ENCODE measurements around the gene DNLZ. TPM values are rescaled to one million over a fixed set of nuclear protein-coding genes. Genes with fewer than 3 reads are reported as not detected.

DNLZ gene
- total and polyA plus RNA-seq, 8 donors: 10.1 to 26.8 (median 15.1) TPM

- ATAC-seq (peak; percentile 95 to 98 (median 96)), DNase-seq (peak; percentile 75 to 97 (median 91)), FAIRE-seq (no peak)
- WGBS, 2 donors: 4 to 5% methylated on average over 58 to 71 of the region's 71 CpGs
- peaks cover 0 to 14% (median 8%) of the 10 kb centered on the region in 3 donors for H3K36me3 ChIP-seq
- no peak within 1 kb of the TSS for H3K27ac ChIP-seq
- intact Hi-C loops (cut with DNase I): loop anchor here in 1 of 3 donors (5.0 kb wide), 1 partner anchor 232 kb away; no protein-coding TSS in a partner anchor
- H3K9me3 ChIP-seq: no peaks in the 10 kb centered on the region
- H3K27me3 ChIP-seq: no peaks in the 10 kb centered on the region
- peak within 1 kb of the TSS; percentile 89 to 99 (median 95) for H3K4me3 ChIP-seq
- peak; percentile 88 to 98 (median 94) for TF ChIP-seq CTCF (IDR thresholded peaks at IDR 0.05)
- H3K4me1 ChIP-seq: peaks cover 0 to 11% (median 7%) of the 10 kb centered on the region in 3 donors
Observed at GRCh38 chr9:136400038-136400834, 36.7 kb upstream of the DNLZ start, which contains the start of gene SNAPC4. Gene SNAPC4 (minus strand): TSS chr9:136400170. CDS start chr9:136398428, 1,742 bp downstream.

- Histone ChIP-seq H3K36me3 (peaks cover 0 to 23% (median 14%) of the 10 kb centered on the region in 3 donors), H3K27ac (no peak overlapping the region), H3K4me1 (peaks cover 0 to 11% (median 7%) of the 10 kb centered on the region in 3 donors), H3K9me3 (no peaks in the 10 kb centered on the region), H3K27me3 (no peaks in the 10 kb centered on the region), H3K4me3 (peak overlapping the region; percentile 89 to 99 (median 95))
- FAIRE-seq (no peak), ATAC-seq (peak; percentile 14 to 40 (median 22)), DNase-seq (peak in 4 of 6 donors; percentile 35 to 82 (median 58))
- no peak for TF ChIP-seq CTCF (IDR thresholded peaks at IDR 0.05)
- WGBS, 2 donors: 1% methylated on average over 64 to 67 of the region's 67 CpGs
- intact Hi-C loops (cut with DNase I): loop anchor here in 1 of 3 donors (5.0 kb wide), 1 partner anchor 233 kb away; no protein-coding TSS in a partner anchor
Observed at GRCh38 chr9:136399176-136400037, 35.9 kb upstream of the DNLZ start.

GRCh38 chr9:136398286-136398685, 34.7 kb upstream of the DNLZ start:
- Histone ChIP-seq H3K36me3 (peaks cover 0 to 26% (median 25%) of the 10 kb centered on the region in 3 donors), H3K27me3 (no peaks in the 10 kb centered on the region), H3K4me3 (no peak overlapping the region), H3K9me3 (no peaks in the 10 kb centered on the region), H3K27ac (no peak overlapping the region), H3K4me1 (peaks cover 0 to 11% (median 7%) of the 10 kb centered on the region in 3 donors)
- DNase-seq (peak in 1 of 6 donors; percentile 56), FAIRE-seq (no peak), ATAC-seq (no peak)
- WGBS, 2 donors: 84 to 92% methylated on average over 12 of the region's 12 CpGs
- TF ChIP-seq CTCF (IDR thresholded peaks at IDR 0.05): no peak
- intact Hi-C loops (cut with DNase I): no loop called here

- Histone ChIP-seq H3K36me3 (peaks cover 0 to 26% (median 26%) of the 10 kb centered on the region in 3 donors), H3K9me3 (no peaks in the 10 kb centered on the region), H3K4me3 (no peak overlapping the region), H3K27me3 (no peaks in the 10 kb centered on the region), H3K4me1 (peaks cover 0 to 11% (median 7%) of the 10 kb centered on the region in 3 donors), H3K27ac (no peak overlapping the region)
- intact Hi-C loops (cut with DNase I): no loop called here
- ATAC-seq: no peak
- no peak for TF ChIP-seq CTCF (IDR thresholded peaks at IDR 0.05)
- whole genome bisulfite sequencing, 2 donors: 63 to 79% methylated on average over 6 of the region's 6 CpGs
- peak in 1 of 6 donors; percentile 54 for DNase-seq
- FAIRE-seq: no peak
Observed at GRCh38 chr9:136397643-136398042, 34.1 kb upstream of the DNLZ start.

Data from pancreas (tissue), 10 donors.